ENCODE measurements around the gene RHOD.

GRCh38 chr11:67073908-67074307 lies 17.3 kb downstream of the RHOD start:
- TF ChIP-seq CTCF (IDR thresholded peaks at IDR 0.05; ENCODE audit: low read length) (no peak), EZH2 (optimal IDR thresholded peaks at IDR 0.05; ENCODE audit: low read depth, low read length) (no peak)
